Heart right ventricle (tissue), 16 donors: ENCODE measurements around the gene NECAB2. TPM values are rescaled to one million over a fixed set of nuclear protein-coding genes. Genes with fewer than 3 reads are reported as not detected.
"Not testable (repeated sequence)": the region's sequence is repeated elsewhere in the genome, so short reads cannot be mapped to it uniquely, and the experiment has no call there.

Source experiments
- ATAC-seq, 8 donors: fragments of 200-7000 bp; cut with Tn5 transposase; one replicate each; pipeline ENCODE4 v1.9.1; 2020; ENCODE audit warnings: mild to moderate bottlenecking in 8 of 8, moderate library complexity in 8 of 8, moderate number of reproducible peaks in 1 of 8
- DNase-seq, 2 donors: peaks; one replicate each; pipeline ENCODE4 v3.0.0-alpha.2; 2020
- H3K27ac ChIP-seq, 10 donors: fragments of 200-600 bp; sonication (generic) in 2 of 10; one replicate each; pipeline versions ENCODE4 v1.5.0 to v1.8.0; 2020 to 2022; ENCODE audit warnings: mild to moderate bottlenecking in 3 of 10
- H3K27me3 ChIP-seq, 7 donors: fragments of 200-600 bp; one replicate each; pipeline ENCODE4 v1.8.0; 2021 to 2022; ENCODE audit warnings: mild to moderate bottlenecking in 2 of 7
- H3K36me3 ChIP-seq, 9 donors: fragments of 200-600 bp; sonication (generic) in 1 of 9; one replicate each; pipeline versions ENCODE4 v1.5.0 to v1.8.0; 2020 to 2022; ENCODE audit warnings: mild to moderate bottlenecking in 2 of 9
- H3K4me1 ChIP-seq, 9 donors: fragments of 200-600 bp; sonication (generic) in 1 of 9; one replicate each; pipeline versions ENCODE4 v1.5.0 to v1.8.0; 2020 to 2022; ENCODE audit warnings: mild to moderate bottlenecking in 4 of 9
- H3K4me3 ChIP-seq, 10 donors: fragments of 200-600 bp; sonication (generic) in 2 of 10; one replicate each; pipeline versions ENCODE4 v1.5.0 to v1.8.0; 2020 to 2022; ENCODE audit warnings: mild to moderate bottlenecking in 7 of 10, moderate library complexity in 2 of 10
- H3K9me3 ChIP-seq, 11 donors: fragments of 200-600 bp in 10 of 11; sonication (generic) in 2 of 11; one replicate each; pipeline versions ENCODE4 v1.5.0 to v1.8.0; 2013 to 2022; ENCODE audit warnings: mild to moderate bottlenecking in 2 of 11, control low read depth in 1 of 11, moderate library complexity in 1 of 11
- WGBS, 2 donors: extraction: QIAGEN DNeasy Blood & Tissue Kit; methylation state at CpG; one replicate each; pipeline ENCODE4 v1.1.7; 2013; ENCODE audit warnings: inconsistent platforms in 1 of 2; 5-methylcytosine and 5-hydroxymethylcytosine counted together
- intact Hi-C, 10 donors: fragments of 100-400 bp; cut with DNase I; formaldehyde crosslinking; loops; one replicate each; pipeline versions ENCODE4 v1.11.1 to v1.14.2; 2022
- polyA plus RNA-seq, 2 donors: library from polyadenylated mRNA; stranded (reverse); fragments of 200-250 nt; gene quantifications; one replicate each; pipeline ENCODE4 v1.2.3, GENCODE V29; 2013
- total RNA-seq, 10 donors: library from RNA; stranded (reverse); fragmentation: NEBNext Ultra II Directional in 3 of 10; extraction: Animal tissue kit (Norgen Biotek cat#: 25700) in 3 of 10; gene quantifications; one replicate each; pipeline versions ENCODE4 v1.2.1 to v1.2.4, GENCODE V29; 2021 to 2023
- TF ChIP-seq, protein P1 (sequence below), 9 donors: fragments of 200-600 bp; sonication (generic) in 2 of 9; IDR thresholded peaks; one replicate each; pipeline versions ENCODE4 v1.5.0 to v1.8.0; 2021 to 2022; ENCODE audit warnings: antibody characterized with exemption in 9 of 9, mild to moderate bottlenecking in 5 of 9, moderate library complexity in 1 of 9
- donor health status: Arrhythmogenic right ventricular cardiomyopathy.
- donor health status: ischemic (EF 13 %, LVEDD 7.1; RV severe dilation, severe dysfunction).
- donor health status: healthy with polysubstance abuse.
- donor health status: DM: no; HTN: yes; CAD: no.
- donor health status: DM: no; HTN: no; CAD: no.
- donor health status: ischemic (EF 25% LVEDD 6.9; RV normal size, moderate dysfunction).
- donor health status: ischemic (EF 25% LVEDD 5.7; RV mildly dilated, moderate dysfunction).
- donor health status: healthy.
- donor health status: DM: yes; HTN: yes; CAD: no.
- donor health status: Ischemic cardiomyopathy.
- donor health status: ischemic (EF 35%, LVEDD 5.7; RV mildly dilated, moderate dysfunction).
- donor health status: nonischemic (EF 11% LVEDD 7.7; RV severe dilation, severe dysfunction).
- donor health status: DM: yes; HTN: yes; CAD: no.
- donor health status: PGD.
- donor health status: ischemic (EF 29% LVEDD 5.4; RV normal size, mild dysfunction).
- donor health status: nonischemic (EF 23%, LVEDD 6.1; RV moderate dilation, normal function).

The NECAB2 gene
- total and polyA plus RNA-seq, 12 donors: 0.32 to 3.2 (median 1.0) TPM

DNA sequence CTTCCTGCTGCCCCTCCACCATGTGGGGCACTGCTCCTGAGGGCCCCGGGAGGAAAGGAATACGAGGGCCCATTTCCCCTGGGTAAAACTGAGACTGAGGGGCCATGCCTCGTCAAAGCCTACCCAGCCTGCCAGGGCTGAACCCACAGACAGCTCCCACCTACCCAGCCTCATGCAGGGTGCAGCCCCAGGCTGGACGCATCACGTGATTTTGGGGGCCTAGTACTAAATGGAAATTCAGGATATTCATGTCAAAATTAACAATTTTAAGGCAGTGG lies 18.4 kb upstream of the NECAB2 start:
- TF ChIP-seq, protein P1, sequence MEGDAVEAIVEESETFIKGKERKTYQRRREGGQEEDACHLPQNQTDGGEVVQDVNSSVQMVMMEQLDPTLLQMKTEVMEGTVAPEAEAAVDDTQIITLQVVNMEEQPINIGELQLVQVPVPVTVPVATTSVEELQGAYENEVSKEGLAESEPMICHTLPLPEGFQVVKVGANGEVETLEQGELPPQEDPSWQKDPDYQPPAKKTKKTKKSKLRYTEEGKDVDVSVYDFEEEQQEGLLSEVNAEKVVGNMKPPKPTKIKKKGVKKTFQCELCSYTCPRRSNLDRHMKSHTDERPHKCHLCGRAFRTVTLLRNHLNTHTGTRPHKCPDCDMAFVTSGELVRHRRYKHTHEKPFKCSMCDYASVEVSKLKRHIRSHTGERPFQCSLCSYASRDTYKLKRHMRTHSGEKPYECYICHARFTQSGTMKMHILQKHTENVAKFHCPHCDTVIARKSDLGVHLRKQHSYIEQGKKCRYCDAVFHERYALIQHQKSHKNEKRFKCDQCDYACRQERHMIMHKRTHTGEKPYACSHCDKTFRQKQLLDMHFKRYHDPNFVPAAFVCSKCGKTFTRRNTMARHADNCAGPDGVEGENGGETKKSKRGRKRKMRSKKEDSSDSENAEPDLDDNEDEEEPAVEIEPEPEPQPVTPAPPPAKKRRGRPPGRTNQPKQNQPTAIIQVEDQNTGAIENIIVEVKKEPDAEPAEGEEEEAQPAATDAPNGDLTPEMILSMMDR (IDR thresholded peaks at IDR 0.05): no peak
- no peak for DNase-seq
- no peaks in the 10 kb centered on the region for H3K36me3 ChIP-seq
- H3K4me3 ChIP-seq: no peak overlapping the region
- WGBS, 2 donors: 85 to 90% methylated on average over 5 of the region's 5 CpGs
- H3K27me3 ChIP-seq: no peaks in the 10 kb centered on the region
- no peak for ATAC-seq
- H3K4me1 ChIP-seq: peaks cover 10 to 26% (median 23%) of the 10 kb centered on the region in 9 donors
- no peaks in the 10 kb centered on the region for H3K9me3 ChIP-seq
- intact Hi-C loops: loop anchor here in 4 of 10 donors (5.0 to 10.0 kb wide), 3 partner anchors 37 to 535 kb away; partner anchors contain the start of gene TAF1C (in 1 of the 4)
- H3K27ac ChIP-seq: no peak overlapping the region

DNA sequence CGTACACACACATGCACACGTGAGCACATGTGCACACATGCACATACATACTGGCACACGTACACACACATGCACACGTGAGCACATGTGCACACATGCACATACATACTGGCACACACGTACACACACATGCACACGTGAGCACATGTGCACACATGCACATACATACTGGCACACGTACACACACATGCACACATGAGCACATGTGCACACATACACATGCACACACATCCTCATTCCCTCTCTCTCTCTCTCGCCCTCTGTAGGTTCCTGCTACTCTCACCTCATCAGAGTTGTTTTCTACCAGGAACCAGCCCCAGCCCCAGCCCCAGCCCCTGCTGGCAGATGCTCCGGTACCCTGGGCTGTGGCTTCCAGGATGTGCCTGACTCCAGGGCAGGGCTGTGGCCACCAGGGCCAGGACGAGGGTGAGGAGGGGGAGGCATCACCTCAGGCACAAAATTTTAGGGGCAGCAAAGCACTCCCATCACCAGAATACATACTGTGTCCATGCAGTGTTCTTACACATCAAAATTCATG lies 17.1 kb upstream of the NECAB2 start:
- 64 to 73% methylated on average over 9 to 10 of the region's 10 CpGs for whole genome bisulfite sequencing, 2 donors
- ATAC-seq, H3K9me3 ChIP-seq, DNase-seq, H3K27ac ChIP-seq, H3K27me3 ChIP-seq, H3K36me3 ChIP-seq, H3K4me3 ChIP-seq: not testable (repeated sequence)
- intact Hi-C loops: loop anchor here in 4 of 10 donors (5.0 to 10.0 kb wide), 3 partner anchors 39 to 534 kb away; partner anchors contain the start of gene TAF1C (in 1 of the 4)
- peaks cover 11 to 38% (median 31%) of the 10 kb centered on the region in 9 donors for H3K4me1 ChIP-seq

DNA sequence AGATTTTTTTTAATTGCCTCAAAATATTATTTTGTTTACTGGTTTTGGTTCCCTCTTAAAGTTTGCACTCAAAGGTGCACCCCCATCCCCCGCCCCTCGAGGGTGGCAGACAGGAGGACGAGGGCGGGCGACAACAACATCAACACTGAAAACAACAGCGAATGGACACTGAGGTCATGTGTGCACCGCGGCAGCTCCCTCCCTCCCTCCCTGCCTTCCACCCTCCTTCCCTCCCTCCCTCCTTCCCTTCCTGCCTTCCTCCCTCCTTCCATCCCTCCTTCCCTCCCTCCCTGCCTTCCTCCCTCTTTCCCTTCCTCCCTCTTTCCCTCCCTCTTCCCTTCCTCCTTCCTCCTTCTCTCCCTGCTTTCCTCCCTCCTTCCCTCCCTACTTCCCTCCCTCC lies 16.5 kb upstream of the NECAB2 start:
- no peak for ATAC-seq
- Histone ChIP-seq H3K9me3 (no peaks in the 10 kb centered on the region), H3K4me3 (no peak overlapping the region), H3K27me3 (no peaks in the 10 kb centered on the region), H3K4me1 (peaks cover 11 to 43% (median 31%) of the 10 kb centered on the region in 9 donors), H3K27ac (no peak overlapping the region), H3K36me3 (no peaks in the 10 kb centered on the region)
- intact Hi-C loops: loop anchor here in 4 of 10 donors (5.0 to 10.0 kb wide), 3 partner anchors 39 to 533 kb away; partner anchors contain the start of gene TAF1C (in 1 of the 4)
- WGBS, 2 donors: 42 to 46% methylated on average over 8 of the region's 8 CpGs
- TF ChIP-seq, protein P1 (IDR thresholded peaks at IDR 0.05): no peak
- DNase-seq: no peak

DNA sequence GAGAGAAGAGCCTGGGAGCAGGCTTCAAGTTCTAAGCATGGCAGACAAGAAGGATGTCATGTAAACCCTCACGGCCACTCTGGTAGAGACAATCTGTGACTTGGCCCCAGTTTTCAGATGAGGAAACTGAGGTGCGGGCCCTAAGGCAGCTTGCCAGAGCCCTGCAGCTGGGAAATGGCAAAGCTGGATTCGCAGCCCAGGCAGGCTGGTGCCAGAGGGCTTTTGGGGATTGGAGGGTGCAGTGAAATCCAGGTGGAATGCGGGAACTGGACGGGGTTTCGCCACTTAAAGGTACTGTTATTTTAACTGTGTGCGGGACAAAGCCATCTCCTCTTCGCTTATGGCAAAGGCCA lies 15.5 kb upstream of the NECAB2 start:
- no peak for ATAC-seq
- WGBS, 2 donors: 24 to 28% methylated on average over 8 of the region's 8 CpGs
- intact Hi-C loops: loop anchor here in 4 of 10 donors (2.0 to 10.0 kb wide), 4 partner anchors 26 to 532 kb away; partner anchors contain the start of gene TAF1C (in 1 of the 4)
- Histone ChIP-seq H3K9me3 (no peaks in the 10 kb centered on the region), H3K27me3 (no peaks in the 10 kb centered on the region), H3K27ac (peak overlapping the region in 8 of 10 donors; percentile 88 to 97 (median 92)), H3K4me1 (peaks cover 11 to 45% (median 31%) of the 10 kb centered on the region in 9 donors), H3K36me3 (no peaks in the 10 kb centered on the region), H3K4me3 (peak overlapping the region in 8 of 10 donors; percentile 47 to 73 (median 64))
- no peak for DNase-seq
- TF ChIP-seq, protein P1 (IDR thresholded peaks at IDR 0.05): no peak
